ENCODE data around the gene PRKCH. TPM values are rescaled to one million over a fixed set of nuclear protein-coding genes. Genes with fewer than 3 reads are reported as not detected.

Gene PRKCH
- polyA plus RNA-seq, 2 of the 4 experiments (the other 2 are of a cell fraction), result 10.0 to 10.2 TPM

GRCh38 chr14:61459229-61459628, 137.8 kb downstream of the PRKCH start:
- TF ChIP-seq HDAC2 (IDR thresholded peaks at IDR 0.05) (no peak), ZC3H11A (IDR thresholded peaks at IDR 0.05) (no peak), FOXS1 (CRISPR knock-in tag; IDR thresholded peaks at IDR 0.05) (no peak), NPAS2 (CRISPR knock-in tag; IDR thresholded peaks at IDR 0.05; ENCODE audit: borderline replicate concordance) (no peak), HOXB5 (CRISPR knock-in tag; IDR thresholded peaks at IDR 0.05) (no peak), CHD2 (IDR thresholded peaks at IDR 0.05; ENCODE audit: low read length, partially characterized antibody) (no peak), BHLHE40 (IDR thresholded peaks at IDR 0.05; ENCODE audit: low read depth, low read length) (no peak), HOXB13 (CRISPR knock-in tag; IDR thresholded peaks at IDR 0.05; ENCODE audit: low read depth) (no peak), RNF2 (IDR thresholded peaks at IDR 0.05; ENCODE audit: borderline replicate concordance, low read depth) (no peak), MAZ (IDR thresholded peaks at IDR 0.05; ENCODE audit: borderline replicate concordance, low read depth, low read length) (no peak), BCL3 (IDR thresholded peaks at IDR 0.05) (no peak), SREBF2 (IDR thresholded peaks at IDR 0.05) (no peak), CTCF (IDR thresholded peaks at IDR 0.05) (no peak), ZFP36 (IDR thresholded peaks at IDR 0.05; ENCODE audit: borderline replicate concordance, partially characterized antibody) (no peak), MAFK (IDR thresholded peaks at IDR 0.05; ENCODE audit: partially characterized antibody) (no peak), MAX (IDR thresholded peaks at IDR 0.05) (no peak), ZNF302 (CRISPR knock-in tag; IDR thresholded peaks at IDR 0.05) (no peak), REST (IDR thresholded peaks at IDR 0.05) (no peak)
- ChIA-PET POLR2A (no interaction called here), CTCF (interaction anchor here (0.7 to 13.6 kb wide), 3 partner anchors 11 to 377 kb away, joined by 8 to 196 read pairs (median 34); no protein-coding TSS in a partner anchor)
- no peak overlapping the region for H3K4me2 ChIP-seq
- 58% methylated on average over 6 of the region's 6 CpGs for WGBS (ENCODE audit: missing lambda C conversion rate)
- DNase-seq (ENCODE audit: low read depth in 1 of 2, low spot score in 1 of 2), result no peak
- H3K4me1 ChIP-seq, result peaks cover 31% of the 10 kb centered on the region
- H3K4me3 ChIP-seq, result no peak overlapping the region
- H3K9me3 ChIP-seq, result no peaks in the 10 kb centered on the region
- FAIRE-seq, result no peak
- peak overlapping the region in 1 of 2 experiments; percentile 22; a peak in 1 of 6 replicates for H3K27ac ChIP-seq
- ATAC-seq, result no peak

- H3K27ac ChIP-seq, result no peak overlapping the region
- no peak overlapping the region for H3K4me3 ChIP-seq
- POLR2A ChIA-PET, result no interaction called here
- DNase-seq (ENCODE audit: low read depth in 1 of 2, low spot score in 1 of 2) (no peak), FAIRE-seq (no peak), ATAC-seq (no peak)
- WGBS (ENCODE audit: missing lambda C conversion rate), result 86% methylated on average over 1 of the region's 1 CpG
- H3K9me3 ChIP-seq, result peaks cover 4% of the 10 kb centered on the region
- CTCF ChIA-PET, result interaction anchor here (0.9 to 13.6 kb wide), 13 partner anchors 10 to 376 kb away, joined by 3 to 196 read pairs (median 4); no protein-coding TSS in a partner anchor
- H3K4me2 ChIP-seq, result no peak overlapping the region
- peaks cover 31% of the 10 kb centered on the region for H3K4me1 ChIP-seq
- TF ChIP-seq CBX8 (IDR thresholded peaks at IDR 0.05) (no peak), CTCF (IDR thresholded peaks at IDR 0.05) (no peak), GATA3 (IDR thresholded peaks at IDR 0.05; ENCODE audit: borderline replicate concordance) (no peak), MAX (IDR thresholded peaks at IDR 0.05) (no peak), POLR2A (IDR thresholded peaks at IDR 0.05; ENCODE audit: low read length) (no peak), MAZ (IDR thresholded peaks at IDR 0.05; ENCODE audit: borderline replicate concordance, low read depth, low read length) (no peak), HES2 (IDR thresholded peaks at IDR 0.05) (no peak), HMGXB4 (CRISPR knock-in tag; IDR thresholded peaks at IDR 0.05; ENCODE audit: borderline replicate concordance) (no peak), BCL3 (IDR thresholded peaks at IDR 0.05) (no peak), HOXB13 (CRISPR knock-in tag; IDR thresholded peaks at IDR 0.05; ENCODE audit: low read depth) (no peak)
Measured at GRCh38 chr14:61460063-61460462, 138.7 kb downstream of the PRKCH start.

Measured in A549 (cell line).